Stimulated activated CD4-positive, alpha-beta T cell treated with anti-CD3 and anti-CD28 coated beads, Interleukin-2, amount 100 ng/mL, for 4 hours (primary cell): ENCODE measurements around the gene OR13C8.

Experiments used
- DNase-seq: peaks from one replicate; pipeline ENCODE4 v3.0.0-alpha.2; 2020; ENCODE audit warnings: low read depth

OR13C8 gene

DNA sequence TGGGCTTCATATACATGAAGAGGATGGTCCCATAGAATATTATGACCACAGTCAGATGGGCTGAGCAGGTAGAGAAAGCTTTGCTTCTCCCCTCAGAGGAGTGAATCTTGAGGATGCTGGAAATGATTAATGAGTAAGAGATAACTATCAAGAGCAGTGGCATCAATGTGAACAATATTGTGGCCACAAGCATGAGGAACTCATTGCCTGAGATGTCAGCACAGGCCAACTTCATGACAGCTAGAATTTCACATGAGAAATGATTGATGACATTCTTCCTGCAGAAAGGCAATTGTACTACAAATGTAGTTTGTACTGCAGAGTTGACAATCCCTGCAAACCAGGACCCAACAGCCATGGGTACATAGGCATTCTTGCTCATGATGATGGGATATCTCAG is 48.5 kb downstream of the OR13C8 start:
- DNase-seq: no peak

DNA sequence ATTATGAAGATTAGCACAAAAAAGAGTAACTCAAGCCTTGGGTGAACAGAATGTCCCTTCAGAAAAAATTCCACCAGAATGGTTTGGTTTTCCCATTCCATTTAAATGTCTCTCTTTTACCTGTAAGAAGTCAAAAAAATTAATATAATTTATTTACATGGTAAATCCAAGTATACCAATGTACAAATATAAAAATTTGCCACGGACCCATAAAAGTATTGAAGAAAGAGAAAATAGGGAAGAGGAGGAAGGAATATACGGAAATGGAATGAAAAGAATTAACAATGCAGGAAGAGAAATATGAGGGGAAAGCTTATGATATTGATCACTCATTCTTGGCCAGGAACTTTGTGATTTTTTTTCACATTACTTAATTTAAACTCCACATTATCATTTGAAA is 49.1 kb downstream of the OR13C8 start, which contains the start of gene OR13C9:
TSS of gene OR13C9 (minus strand) at position 101 of the 400 bp plus-strand sequence. CDS start at position 101, 0 bp downstream.
- DNase-seq: no peak
